ENCODE results near the gene MYEF2. TPM values are rescaled to one million over a fixed set of nuclear protein-coding genes. Genes with fewer than 3 reads are reported as not detected.

The MYEF2 gene
- total and polyA plus RNA-seq, 2 of the 8 experiments (the other 6 are each of a cell fraction or from before 2014, with no cell fraction given), result 18.9 to 79.2 TPM

DNA sequence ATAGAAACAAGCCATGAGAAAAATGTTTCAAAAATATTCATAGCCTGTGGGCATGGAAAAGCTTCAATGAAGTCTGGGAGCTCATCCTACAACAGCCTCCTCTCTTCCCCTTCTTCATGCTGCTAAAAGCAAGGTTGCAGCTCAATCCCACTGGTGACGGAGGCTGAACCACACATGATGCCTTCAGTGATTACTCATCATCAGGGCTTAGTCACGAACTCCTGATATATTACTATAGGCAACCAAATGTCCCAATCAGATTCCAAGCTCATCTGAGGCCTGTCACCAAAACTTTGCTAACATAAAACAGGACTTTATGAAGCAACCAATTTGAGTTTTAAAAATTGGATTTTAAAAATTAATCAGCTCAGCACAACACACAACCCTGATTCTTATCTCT is 81.3 kb downstream of the MYEF2 start:
- Histone ChIP-seq H4K20me1 (replicated peaks in 1 of 2; ENCODE audit: control insufficient read depth in 1 of 2, insufficient read depth in 2 of 2, low read length in 2 of 2) (no peaks in the 10 kb centered on the region), H3K9me3 (ENCODE audit: insufficient read depth in 2 of 2, low read depth in 1 of 2, low read length in 1 of 2) (no peaks in the 10 kb centered on the region), H3K4ac (replicated peaks; ENCODE audit: insufficient read length, low read depth, low read length) (no peak overlapping the region), H2AK5ac (ENCODE audit: low read depth, low read length) (no peak overlapping the region), H2BK120ac (replicated peaks; ENCODE audit: low read depth, low read length) (no peak overlapping the region), H4K8ac (ENCODE audit: extremely low read depth, insufficient read depth, low read length) (no peak overlapping the region), H2AFZ (ENCODE audit: low read length) (no peak overlapping the region), H3K36me3 (ENCODE audit: control insufficient read depth in 2 of 4, insufficient read depth in 4 of 4, low read length in 3 of 4) (no peaks in the 10 kb centered on the region), H2BK15ac (ENCODE audit: low read length) (no peak overlapping the region), H3K56ac (replicated peaks; ENCODE audit: insufficient read length, low read depth, low read length) (no peak overlapping the region), H3K23ac (ENCODE audit: insufficient read length) (no peak overlapping the region), H3K79me1 (ENCODE audit: low read depth, low read length) (no peaks in the 10 kb centered on the region), H3K79me2 (ENCODE audit: control insufficient read depth in 1 of 2, insufficient read depth in 2 of 2, low read length in 2 of 2) (no peaks in the 10 kb centered on the region), H2BK5ac (ENCODE audit: low read depth, low read length) (no peak overlapping the region), H3K18ac (ENCODE audit: extremely low read depth, low read length) (no peak overlapping the region), H2BK12ac (ENCODE audit: low read depth, low read length) (no peak overlapping the region), H3K4me3 (ENCODE audit: extremely low read depth in 1 of 4, insufficient read depth in 2 of 4, low read depth in 3 of 4, low read length in 4 of 4) (no peak overlapping the region), H3K27ac (ENCODE audit: low read depth, low read length) (no peak overlapping the region), H3K14ac (ENCODE audit: insufficient read length) (no peak overlapping the region), H3K9ac (replicated peaks in 1 of 4; ENCODE audit: extremely low read depth in 1 of 4, low read depth in 3 of 4, low read length in 3 of 4) (no peak overlapping the region), H2BK20ac (ENCODE audit: low read length) (no peak overlapping the region), H3K27me3 (replicated peaks in 1 of 4; ENCODE audit: control insufficient read depth in 3 of 4, extremely low read depth in 1 of 4, insufficient read depth in 3 of 4, low read length in 3 of 4) (no peaks in the 10 kb centered on the region), H3K23me2 (ENCODE audit: low read depth, low read length) (no peaks in the 10 kb centered on the region; the same call in 1 of the 2 replicates), H3K4me1 (replicated peaks in 1 of 4; ENCODE audit: control insufficient read depth in 3 of 4, insufficient read depth in 4 of 4, low read length in 3 of 4) (no peaks in the 10 kb centered on the region), H3K4me2 (ENCODE audit: insufficient read depth in 1 of 2, low read depth in 2 of 2, low read length in 2 of 2) (no peak overlapping the region), H4K91ac (replicated peaks; ENCODE audit: insufficient read length, low read length) (no peak overlapping the region), H4K5ac (ENCODE audit: insufficient read length, low read depth, low read length) (no peak overlapping the region)
- TF ChIP-seq CREB1 (IDR thresholded peaks at IDR 0.05) (no peak), SUZ12 (IDR thresholded peaks at IDR 0.05; ENCODE audit: low read length) (no peak), SP4 (IDR thresholded peaks at IDR 0.05; ENCODE audit: low read length) (no peak), NRF1 (IDR thresholded peaks at IDR 0.05; ENCODE audit: low read depth, low read length) (no peak), JUND (IDR thresholded peaks at IDR 0.05; ENCODE audit: low read length) (no peak), TCF12 (IDR thresholded peaks at IDR 0.05; ENCODE audit: low read depth, low read length) (no peak), SAP30 (IDR thresholded peaks at IDR 0.05; ENCODE audit: insufficient read depth, insufficient replicate concordance, low read length) (no peak), CTBP2 (IDR thresholded peaks at IDR 0.05; ENCODE audit: borderline replicate concordance, insufficient read depth, insufficient read length, low read length) (no peak), TBP (IDR thresholded peaks at IDR 0.05; ENCODE audit: low read depth, low read length) (no peak), CEBPB (IDR thresholded peaks at IDR 0.05; ENCODE audit: low read depth, low read length) (no peak), SRF (IDR thresholded peaks at IDR 0.05; ENCODE audit: low read depth, low read length) (no peak)
- FAIRE-seq, result no peak
- ChIA-PET CTCF (ENCODE audit: partially characterized antibody) (interaction anchor here (0.9 to 1.2 kb wide), 2 partner anchors 11 to 14 kb away, joined by 3 to 4 read pairs; no protein-coding TSS in a partner anchor), POLR2A (ENCODE audit: partially characterized antibody) (no interaction called here)
- 82% methylated on average over 2 of the region's 2 CpGs; no CpG with 5 or more reads in 1 of the 2 experiments for WGBS, 2 experiments (ENCODE audit: extremely low coverage in 1 of 2, insufficient coverage in 1 of 2, insufficient read length in 1 of 2, insufficient replicate concordance in 2 of 2, low coverage in 1 of 2, low lambda C conversion rate in 2 of 2, missing lambda C conversion rate in 1 of 2)
- no peak for DNase-seq (ENCODE audit: low read depth in 1 of 2, low spot score in 2 of 2)
